ENCODE measurements around the gene PRR7. TPM values are rescaled to one million over a fixed set of nuclear protein-coding genes. Genes with fewer than 3 reads are reported as not detected.
A peak's percentile ranks its signal among the peaks of the same experiment; 100 is the strongest.

The PRR7 gene
- total RNA-seq, 1 experiment from 2014 or later, result 40.6 TPM

- ChIA-PET POLR2A (ENCODE audit: unreplicated experiment) (no interaction called here), CTCF (no interaction called here)
- H2AFZ ChIP-seq (ENCODE audit: low read length), result no peak overlapping the region
- no peak for TF ChIP-seq EZH2 (IDR thresholded peaks at IDR 0.05; ENCODE audit: low read length, unreplicated experiment)
- no peak for TF ChIP-seq CTCF (conservative IDR thresholded peaks at IDR 0.05; ENCODE audit: low read depth, low read length)
- TF ChIP-seq EZH2phosphoT487 (IDR thresholded peaks at IDR 0.05; ENCODE audit: borderline replicate concordance, low read length), result no peak
- intact Hi-C loops (cut with micrococcal nuclease), result loop anchor here (5.0 kb wide), 2 partner anchors 198 to 388 kb away; partner anchors contain the start of genes PRELID1 and RAB24
- no TSS peak for BruUV-seq (replicated peaks)
- H3K79me2 ChIP-seq (ENCODE audit: low read length), result peaks cover 22% of the 10 kb centered on the region
- no peaks in the 10 kb centered on the region for H3K9me2 ChIP-seq (replicated peaks; ENCODE audit: low read length)
- no peaks in the 10 kb centered on the region for H3K27me3 ChIP-seq (ENCODE audit: low read length)
- peaks cover 22% of the 10 kb centered on the region for H3K4me1 ChIP-seq (ENCODE audit: insufficient read depth, low read length)
- H4K20me1 ChIP-seq (ENCODE audit: low read length), result peaks cover 8% of the 10 kb centered on the region; the same call in 1 of the 2 replicates
- no peaks in the 10 kb centered on the region for H3K9me3 ChIP-seq (ENCODE audit: low read length)
- H3K4me2 ChIP-seq (ENCODE audit: low read length), result no peak overlapping the region
- no peak overlapping the region for H3K4me3 ChIP-seq (ENCODE audit: low read length)
- no peak overlapping the region for H3K27ac ChIP-seq (ENCODE audit: low read length)
- ATAC-seq, result no peak
- DNase-seq, result no peak
- no peaks in the 10 kb centered on the region; the same call in 1 of the 2 replicates for H3K36me3 ChIP-seq (ENCODE audit: low read depth, low read length)
- peaks cover 4% of the 10 kb centered on the region for H3F3A ChIP-seq (ENCODE audit: low read length, unreplicated experiment)
- H3K9ac ChIP-seq (ENCODE audit: low read length), result no peak overlapping the region
Measured at GRCh38 chr5:177499842-177500241, 53.2 kb downstream of the PRR7 start.

GRCh38 chr5:177500685-177501522 is 54.3 kb downstream of the PRR7 start:
- Histone ChIP-seq H3K4me1 (ENCODE audit: insufficient read depth, low read length) (peaks cover 11% of the 10 kb centered on the region), H3K27ac (ENCODE audit: low read length) (no peak overlapping the region), H3K9ac (ENCODE audit: low read length) (no peak overlapping the region), H4K20me1 (ENCODE audit: low read length) (peaks cover under 1% of the 10 kb centered on the region; the same call in 1 of the 2 replicates), H3K79me2 (ENCODE audit: low read length) (peaks cover 11% of the 10 kb centered on the region), H3K4me3 (ENCODE audit: low read length) (no peak overlapping the region), H3K36me3 (ENCODE audit: low read depth, low read length) (no peaks in the 10 kb centered on the region), H3K4me2 (ENCODE audit: low read length) (no peak overlapping the region), H3K9me2 (replicated peaks; ENCODE audit: low read length) (no peaks in the 10 kb centered on the region), H2AFZ (ENCODE audit: low read length) (no peak overlapping the region), H3K9me3 (ENCODE audit: low read length) (no peaks in the 10 kb centered on the region), H3F3A (ENCODE audit: low read length, unreplicated experiment) (peaks cover under 1% of the 10 kb centered on the region), H3K27me3 (ENCODE audit: low read length) (no peaks in the 10 kb centered on the region)
- peak; percentile 88 for DNase-seq
- BruUV-seq (replicated peaks), result no TSS peak
- ChIA-PET CTCF (interaction anchor here (0.6 kb wide), 1 partner anchor 110 kb away, joined by 4 read pairs; no protein-coding TSS in a partner anchor), POLR2A (ENCODE audit: unreplicated experiment) (no interaction called here)
- intact Hi-C loops (cut with micrococcal nuclease), result loop anchor here (1.0 to 5.0 kb wide), 4 partner anchors 46 to 389 kb away; no protein-coding TSS in a partner anchor
- ATAC-seq, result peak; percentile 48
- TF ChIP-seq EZH2phosphoT487 (IDR thresholded peaks at IDR 0.05; ENCODE audit: borderline replicate concordance, low read length) (no peak), CTCF (conservative IDR thresholded peaks at IDR 0.05; ENCODE audit: low read depth, low read length) (peak; percentile 98), EZH2 (IDR thresholded peaks at IDR 0.05; ENCODE audit: low read length, unreplicated experiment) (no peak)
